Suprapubic skin (tissue), 4 donors: ENCODE results near the gene MOGAT3. TPM values are rescaled to one million over a fixed set of nuclear protein-coding genes. Genes with fewer than 3 reads are reported as not detected.
A peak's percentile ranks its signal among the peaks of the same experiment; 100 is the strongest.

Experiments
- DNase-seq, 2 donors: peaks; one replicate each; pipeline ENCODE4 v3.0.0-alpha.2; 2019; ENCODE audit warnings: low spot score in 2 of 2
- H3K27ac ChIP-seq: fragments of 200-600 bp; sonication (generic); one replicate; pipeline ENCODE4 v1.5.1; 2019
- H3K27me3 ChIP-seq: fragments of 200-600 bp; sonication (generic); one replicate; pipeline ENCODE4 v1.5.1; 2019
- H3K36me3 ChIP-seq: fragments of 200-600 bp; sonication (generic); one replicate; pipeline ENCODE4 v1.5.1; 2019
- H3K4me1 ChIP-seq: fragments of 200-600 bp; sonication (generic); one replicate; pipeline ENCODE4 v1.5.1; 2019
- H3K4me3 ChIP-seq: fragments of 200-600 bp; sonication (generic); one replicate; pipeline ENCODE4 v1.5.1; 2019; ENCODE audit warnings: mild to moderate bottlenecking
- H3K9me3 ChIP-seq: fragments of 200-600 bp; sonication (generic); one replicate; pipeline ENCODE4 v1.5.1; 2019
- CTCF ChIP-seq, 2 donors: fragments of 200-600 bp in 1 of 2; fragments of 450-650 bp in 1 of 2; sonication (generic) in 1 of 2; IDR thresholded peaks; one replicate each; pipeline ENCODE4 v1.5.1; 2016 to 2019; ENCODE audit warnings: antibody characterized with exemption in 2 of 2, mild to moderate bottlenecking in 1 of 2, moderate library complexity in 1 of 2
- EP300 ChIP-seq: sonication (generic); formaldehyde crosslinking; IDR thresholded peaks from one replicate; pipeline ENCODE4 v1.6.1; 2017; ENCODE audit warnings: antibody characterized with exemption
- POLR2A ChIP-seq, 2 donors: fragments of 450-650 bp; IDR thresholded peaks; one replicate each; pipeline ENCODE4 v1.6.1; 2017; ENCODE audit warnings: antibody characterized with exemption in 2 of 2, mild to moderate bottlenecking in 2 of 2, moderate library complexity in 2 of 2
- POLR2AphosphoS5 ChIP-seq, 3 donors: sonication (generic); formaldehyde crosslinking; IDR thresholded peaks; one replicate each; pipeline ENCODE4 v1.6.1; 2017; ENCODE audit warnings: antibody characterized with exemption in 3 of 3
- WGBS: methylation state at CpG from one replicate; pipeline ENCODE4 v1.1.5; 2018; 5-methylcytosine and 5-hydroxymethylcytosine counted together
- total RNA-seq, 4 donors: library from RNA; depleted of rRNA; stranded (reverse); fragments of >200 nt; gene quantifications; one replicate each; pipeline ENCODE4 v1.1.0, GENCODE V29; 2016

MOGAT3 gene, protein sequence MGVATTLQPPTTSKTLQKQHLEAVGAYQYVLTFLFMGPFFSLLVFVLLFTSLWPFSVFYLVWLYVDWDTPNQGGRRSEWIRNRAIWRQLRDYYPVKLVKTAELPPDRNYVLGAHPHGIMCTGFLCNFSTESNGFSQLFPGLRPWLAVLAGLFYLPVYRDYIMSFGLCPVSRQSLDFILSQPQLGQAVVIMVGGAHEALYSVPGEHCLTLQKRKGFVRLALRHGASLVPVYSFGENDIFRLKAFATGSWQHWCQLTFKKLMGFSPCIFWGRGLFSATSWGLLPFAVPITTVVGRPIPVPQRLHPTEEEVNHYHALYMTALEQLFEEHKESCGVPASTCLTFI
- total RNA-seq, result not detected

GRCh38 chr7:101200862-101201599, at the start of gene MOGAT3:
Gene MOGAT3, minus strand, starts transcription at chr7:101201036. Its CDS starts 182 bp downstream, at chr7:101200854.
- DNase-seq, result no peak
- 40% methylated on average over 21 of the region's 21 CpGs for WGBS
- Histone ChIP-seq H3K27me3 (peaks cover 55% of the 10 kb centered on the region), H3K4me3 (peak within 1 kb of the TSS; percentile 22), H3K4me1 (peaks cover 9% of the 10 kb centered on the region), H3K27ac (no peak within 1 kb of the TSS), H3K9me3 (no peaks in the 10 kb centered on the region), H3K36me3 (peaks cover 3% of the 10 kb centered on the region)
- TF ChIP-seq POLR2AphosphoS5 (IDR thresholded peaks at IDR 0.05) (no peak), POLR2A (IDR thresholded peaks at IDR 0.05) (no peak)

DNA sequence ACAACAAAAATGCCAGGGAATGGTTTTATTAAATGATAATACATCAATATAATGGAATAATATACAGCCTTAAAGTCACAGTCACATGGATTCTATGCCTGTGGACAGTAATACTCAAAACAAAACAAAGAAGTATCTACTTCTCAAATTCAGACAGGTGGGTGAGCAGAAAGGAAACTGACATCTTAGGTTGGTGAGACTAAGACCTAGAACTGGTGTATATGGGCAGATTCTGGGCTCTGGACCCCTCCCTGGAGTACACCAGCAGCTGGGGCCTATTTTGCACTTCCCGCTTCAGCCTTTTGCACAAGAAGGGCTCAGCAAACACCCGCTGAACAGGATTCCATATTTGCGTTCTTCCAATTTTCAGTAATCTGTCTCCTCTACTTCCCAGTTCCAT, 49.5 kb upstream of the MOGAT3 start:
- 78% methylated on average over 3 of the region's 3 CpGs for WGBS
- H3K4me1 ChIP-seq, result peaks cover 21% of the 10 kb centered on the region
- H3K4me3 ChIP-seq, result peak overlapping the region; percentile 85
- no peaks in the 10 kb centered on the region for H3K27me3 ChIP-seq
- no peak for DNase-seq
- H3K9me3 ChIP-seq, result no peaks in the 10 kb centered on the region
- peaks cover 22% of the 10 kb centered on the region for H3K36me3 ChIP-seq
- TF ChIP-seq POLR2AphosphoS5 (IDR thresholded peaks at IDR 0.05) (no peak), EP300 (no peak), POLR2A (IDR thresholded peaks at IDR 0.05) (no peak), CTCF (IDR thresholded peaks at IDR 0.05) (no peak)
- no peak overlapping the region for H3K27ac ChIP-seq

DNA sequence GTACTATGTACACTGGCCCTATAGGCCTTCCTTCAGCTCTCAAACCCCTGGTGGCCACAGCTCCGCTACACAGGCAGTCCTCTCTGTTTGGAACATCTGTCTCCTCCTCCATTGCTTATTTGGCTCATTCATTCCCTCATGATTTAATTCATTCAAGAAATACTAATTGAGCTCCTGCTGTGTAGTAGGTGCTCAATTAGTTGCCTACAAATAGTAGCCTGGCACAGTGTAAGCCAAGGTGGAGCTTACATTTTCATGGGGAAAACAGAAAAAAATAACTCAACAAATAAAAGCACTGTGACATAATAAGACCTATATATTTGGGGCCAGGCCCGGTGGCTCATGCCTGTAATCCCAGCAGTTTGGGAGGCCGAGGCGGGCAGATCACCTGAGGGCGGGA, 47.4 kb upstream of the MOGAT3 start:
- H3K36me3 ChIP-seq, result peaks cover 22% of the 10 kb centered on the region

GRCh38 chr7:101245147-101245668, 44.4 kb upstream of the MOGAT3 start:
- 24% methylated on average over 19 of the region's 32 CpGs for WGBS
- TF ChIP-seq EP300 (no peak), POLR2AphosphoS5 (IDR thresholded peaks at IDR 0.05) (no peak), POLR2A (IDR thresholded peaks at IDR 0.05) (no peak), CTCF (IDR thresholded peaks at IDR 0.05) (no peak)
- no peak for DNase-seq
- H3K36me3 ChIP-seq, result peaks cover 30% of the 10 kb centered on the region
- H3K4me3 ChIP-seq, result peak overlapping the region; percentile 73
- H3K9me3 ChIP-seq, result no peaks in the 10 kb centered on the region
- H3K4me1 ChIP-seq, result peaks cover 45% of the 10 kb centered on the region
- H3K27me3 ChIP-seq, result no peaks in the 10 kb centered on the region
- H3K27ac ChIP-seq, result peak overlapping the region; percentile 95

More for the DNA sequence above, 47.4 kb upstream of the MOGAT3 start:
- DNase-seq, result no peak
- H3K4me1 ChIP-seq, result peaks cover 35% of the 10 kb centered on the region
- H3K27me3 ChIP-seq, result no peaks in the 10 kb centered on the region
- no peak overlapping the region for H3K27ac ChIP-seq
- TF ChIP-seq POLR2A (IDR thresholded peaks at IDR 0.05) (no peak), CTCF (IDR thresholded peaks at IDR 0.05) (no peak), POLR2AphosphoS5 (IDR thresholded peaks at IDR 0.05) (no peak), EP300 (no peak)
- no peaks in the 10 kb centered on the region for H3K9me3 ChIP-seq
- H3K4me3 ChIP-seq, result no peak overlapping the region
- 97% methylated on average over 5 of the region's 5 CpGs for WGBS

- no peaks in the 10 kb centered on the region for H3K9me3 ChIP-seq
- H3K27me3 ChIP-seq, result no peaks in the 10 kb centered on the region
- TF ChIP-seq POLR2AphosphoS5 (IDR thresholded peaks at IDR 0.05), result peak in 2 of 3 donors; percentile 58 to 89
- TF ChIP-seq EP300, result no peak
- peak in 1 of 2 donors; percentile 46 for TF ChIP-seq POLR2A (IDR thresholded peaks at IDR 0.05)
- peak; percentile 92 to 96 for TF ChIP-seq CTCF (IDR thresholded peaks at IDR 0.05)
- H3K36me3 ChIP-seq, result peaks cover 33% of the 10 kb centered on the region
- H3K4me3 ChIP-seq, result peak within 1 kb of the TSS; percentile 73
- 0% methylated on average over 21 of the region's 45 CpGs for WGBS
- H3K4me1 ChIP-seq, result peaks cover 46% of the 10 kb centered on the region
- H3K27ac ChIP-seq, result peak within 1 kb of the TSS; percentile 95
- DNase-seq, result peak; percentile 95 to 96
These were observed 43.7 kb upstream of the MOGAT3 start, which contains the start of gene FIS1 for GRCh38 chr7:101244375-101245146. Gene FIS1, minus strand, starts transcription at chr7:101245081. Its CDS starts 77 bp downstream, at chr7:101245004.
